NCI-H128 (cell line): Measurements from ENCODE around the gene SLC4A9.
"Not testable (repeated sequence)": the region's sequence is repeated elsewhere in the genome, so short reads cannot be mapped to it uniquely, and the experiment has no call there.

Experiments
- DNase-seq: peaks from one replicate; lab custom pipeline; 2025; ENCODE audit not compliant: unreplicated experiment; lab: John Stamatoyannopoulos, UW

SLC4A9 gene

GRCh38 chr5:140337880-140338279 is 22.1 kb upstream of the SLC4A9 start:
- no peak for DNase-seq

- DNase-seq, result no peak
These were observed 21.7 kb upstream of the SLC4A9 start for GRCh38 chr5:140338336-140338735.

- no peak for DNase-seq
These were observed 21.1 kb upstream of the SLC4A9 start for GRCh38 chr5:140338908-140339307.

GRCh38 chr5:140339636-140340035 is 20.4 kb upstream of the SLC4A9 start:
- DNase-seq, result no peak

- DNase-seq, result no peak
These were observed 19.3 kb upstream of the SLC4A9 start for GRCh38 chr5:140340605-140341121.

- DNase-seq, result no peak
These were observed 18.4 kb upstream of the SLC4A9 start for GRCh38 chr5:140341591-140341990.

GRCh38 chr5:140342287-140342686 is 17.7 kb upstream of the SLC4A9 start:
- no peak for DNase-seq

- DNase-seq, result no peak
These were observed 17.1 kb upstream of the SLC4A9 start for GRCh38 chr5:140342896-140343295.

GRCh38 chr5:140343849-140344248 is 16.1 kb upstream of the SLC4A9 start:
- not testable (repeated sequence) for DNase-seq

GRCh38 chr5:140344683-140345423 is 15.1 kb upstream of the SLC4A9 start:
- DNase-seq, result no peak

- no peak for DNase-seq
These were observed 14.1 kb upstream of the SLC4A9 start for GRCh38 chr5:140345919-140346347.

- peak; percentile 49 for DNase-seq
These were observed 13.4 kb upstream of the SLC4A9 start, which contains the start of gene HBEGF for GRCh38 chr5:140346348-140347221. HBEGF (minus strand) TSS chr5:140346603; CDS start chr5:140346328, 275 bp downstream.

- no peak for DNase-seq
These were observed 12.6 kb upstream of the SLC4A9 start for GRCh38 chr5:140347360-140347759.

GRCh38 chr5:140348104-140348503 is 11.9 kb upstream of the SLC4A9 start:
- DNase-seq, result no peak

GRCh38 chr5:140349244-140349643 is 10.8 kb upstream of the SLC4A9 start:
- DNase-seq, result no peak

- peak; percentile 7 for DNase-seq
These were observed 8.2 kb upstream of the SLC4A9 start for GRCh38 chr5:140351609-140352334.

GRCh38 chr5:140355546-140355945 is 4.4 kb upstream of the SLC4A9 start:
- no peak for DNase-seq

GRCh38 chr5:140356853-140357725 is 2.9 kb upstream of the SLC4A9 start:
- DNase-seq, result no peak

- peak; percentile 36 for DNase-seq
These were observed 2.3 kb upstream of the SLC4A9 start for GRCh38 chr5:140357726-140358093.

GRCh38 chr5:140358738-140359310 is 1.2 kb upstream of the SLC4A9 start:
- DNase-seq, result no peak
